Measurements from ENCODE around the gene SERGEF. TPM values are rescaled to one million over a fixed set of nuclear protein-coding genes. Genes with fewer than 3 reads are reported as not detected.

SERGEF gene
- total RNA-seq, 1 donor from 2014 or later, result 46.4 TPM

Other genes with a start within 250 kb of the SERGEF start
- gene TPH1, start 33.2 kb upstream of the SERGEF start, total RNA-seq, result 1.7 TPM
- gene SAAL1, start 93.0 kb upstream of the SERGEF start, total RNA-seq, result 21.5 TPM
- gene MRGPRX3, start 119.5 kb upstream of the SERGEF start, total RNA-seq, result not detected
- not detected for gene MRGPRX4, start 159.8 kb upstream of the SERGEF start, total RNA-seq
- gene SAA4, start 223.8 kb upstream of the SERGEF start, total RNA-seq, result not detected
- 6.7 TPM for gene SAA2, start 235.6 kb upstream of the SERGEF start, total RNA-seq